Spleen (tissue), 11 donors: ENCODE results near the gene SLC7A8. TPM values are rescaled to one million over a fixed set of nuclear protein-coding genes. Genes with fewer than 3 reads are reported as not detected.

Experiments
- DNase-seq: peaks from one replicate; pipeline ENCODE4 v3.0.0-alpha.2; 2020
- H3K27ac ChIP-seq, 8 donors: fragments of 200-600 bp; sonication (generic) in 7 of 8; 1 replicate in 4 of 8; 2 replicates in 4 of 8; pipeline versions ENCODE4 v1.5.0 to v1.8.0; 2016 to 2021; ENCODE audit warnings: inconsistent platforms in 4 of 8, mild to moderate bottlenecking in 4 of 8, moderate library complexity in 1 of 8
- H3K27me3 ChIP-seq, 7 donors: fragments of 200-600 bp; sonication (generic) in 6 of 7; replicated peaks in 1 of 7; 1 replicate in 4 of 7; 2 replicates in 3 of 7; pipeline versions ENCODE4 v1.5.0 to v1.8.0; 2016 to 2021; ENCODE audit warnings: inconsistent platforms in 3 of 7, mild to moderate bottlenecking in 1 of 7
- H3K36me3 ChIP-seq, 6 donors: fragments of 200-600 bp; sonication (generic) in 5 of 6; 1 replicate in 4 of 6; 2 replicates in 2 of 6; pipeline versions ENCODE4 v1.5.0 to v1.8.0; 2016 to 2021; ENCODE audit warnings: inconsistent platforms in 2 of 6
- H3K4me1 ChIP-seq, 6 donors: fragments of 200-600 bp; sonication (generic) in 5 of 6; 1 replicate in 3 of 6; 2 replicates in 3 of 6; pipeline versions ENCODE4 v1.5.0 to v1.8.0; 2016 to 2021; ENCODE audit warnings: inconsistent platforms in 3 of 6
- H3K4me3 ChIP-seq, 8 donors: fragments of 200-600 bp; sonication (generic) in 7 of 8; 1 replicate in 4 of 8; 2 replicates in 4 of 8; pipeline versions ENCODE4 v1.5.0 to v1.8.0; 2016 to 2021; ENCODE audit warnings: inconsistent platforms in 4 of 8, mild to moderate bottlenecking in 4 of 8, moderate library complexity in 2 of 8
- H3K9me3 ChIP-seq, 8 donors: fragments of 200-600 bp; sonication (generic) in 7 of 8; 1 replicate in 4 of 8; 2 replicates in 4 of 8; pipeline versions ENCODE4 v1.5.0 to v1.8.0; 2016 to 2021; ENCODE audit warnings: inconsistent platforms in 4 of 8
- POLR2A ChIP-seq, 3 donors: fragments of 450-650 bp; IDR thresholded peaks; one replicate each; pipeline ENCODE4 v1.5.1; 2017; ENCODE audit warnings: antibody characterized with exemption in 3 of 3, mild to moderate bottlenecking in 1 of 3
- POLR2AphosphoS5 ChIP-seq, 3 donors: sonication (generic); formaldehyde crosslinking; IDR thresholded peaks; one replicate each; pipeline ENCODE4 v1.5.1; 2017; ENCODE audit warnings: antibody characterized with exemption in 3 of 3
- WGBS, 5 donors: extraction: QIAGEN DNeasy Blood & Tissue Kit in 3 of 5; methylation state at CpG; one replicate each; pipeline versions ENCODE4 v1.1.5 to v1.1.7; 2013 to 2018; 5-methylcytosine and 5-hydroxymethylcytosine counted together
- intact Hi-C: fragments of 100-400 bp; cut with DNase I; formaldehyde crosslinking; loops from one replicate; pipeline ENCODE4 v1.15.0; 2023; ENCODE audit warnings: low total_unique reads
- polyA plus RNA-seq, 3 donors: library from polyadenylated mRNA; stranded (reverse); fragments of 200-250 nt; gene quantifications; one replicate each; pipeline ENCODE4 v1.2.1, GENCODE V29; 2013
- small RNA-seq, 4 donors: library from RNA; depleted of rRNA; stranded (forward); fragments of <200 nt; gene quantifications; one replicate each; pipeline ENCODE3, GENCODE V24; 2016
- total RNA-seq, 7 donors: library from RNA; depleted of rRNA in 3 of 7; stranded (reverse); fragments of >200 nt in 3 of 7; fragmentation: NEBNext Ultra II Directional in 4 of 7; extraction: Animal tissue kit (Norgen Biotek cat#: 25700) in 4 of 7; gene quantifications; one replicate each; pipeline versions ENCODE4 v1.1.0 to v1.2.1, GENCODE V29; 2016 to 2021
- TF ChIP-seq, protein P1 (sequence below), 11 experiments: fragments of 200-600 bp in 7 of 11; fragments of 450-650 bp in 4 of 11; sonication (generic) in 4 of 11; IDR thresholded peaks in 8 of 11; conservative IDR thresholded peaks in 3 of 11; 1 replicate in 7 of 11; 2 replicates in 4 of 11; pipeline versions ENCODE4 v1.4.0 to v1.8.0; 2016 to 2021; ENCODE audit warnings: antibody characterized with exemption in 11 of 11, inconsistent platforms in 4 of 11, mild to moderate bottlenecking in 1 of 11
- donor health status: healthy with polysubstance abuse.
- donor health status: DM: no; HTN: no; CAD: no; lungs with moderate emphysema.
- donor health status: DM: no; HTN: no; CAD: no.
- donor health status: Bipolar disorder and iron deficiency.
- donor health status: healthy.
- donor health status: DM: no; HTN: no; CAD: no.
- donor health status: DM: yes; HTN: yes; CAD: no.

SLC7A8 gene
- total and polyA plus RNA-seq, 10 donors: 3.5 to 106 (median 36.7) TPM

DNA sequence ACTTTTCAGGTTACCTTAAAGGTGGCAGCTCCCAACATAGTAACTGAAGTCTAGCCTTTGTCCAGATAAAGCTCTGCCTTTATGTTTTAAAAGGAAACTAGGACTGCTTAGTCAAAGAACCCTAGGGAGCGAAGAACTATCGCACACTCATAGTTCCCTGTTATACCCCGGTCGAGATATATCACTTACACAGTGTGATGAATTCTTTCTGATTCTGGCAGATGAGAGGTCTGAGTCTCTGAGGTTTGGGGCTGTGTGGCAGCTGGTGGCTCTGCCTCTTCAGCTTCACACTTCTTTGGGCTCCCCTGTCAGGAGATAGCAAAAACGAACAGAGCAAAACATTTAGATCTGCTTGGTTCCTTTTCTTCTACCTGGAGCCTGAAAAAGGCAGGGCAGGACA lies 105.5 kb downstream of the SLC7A8 start:
- H3K27ac ChIP-seq: peak overlapping the region in 5 of 8 donors; percentile 4 to 60 (median 31)
- H3K4me3 ChIP-seq: no peak overlapping the region
- intact Hi-C loops: no loop called here
- WGBS, 5 donors: 85 to 93% (median 90%) methylated on average over 5 of the region's 5 CpGs
- no peaks in the 10 kb centered on the region for H3K9me3 ChIP-seq
- no peak for DNase-seq
- H3K27me3 ChIP-seq: no peaks in the 10 kb centered on the region
- peaks cover 0 to 51% (median 19%) of the 10 kb centered on the region in 6 donors for H3K4me1 ChIP-seq
- TF ChIP-seq POLR2AphosphoS5 (IDR thresholded peaks at IDR 0.05) (no peak), POLR2A (IDR thresholded peaks at IDR 0.05) (no peak)
- TF ChIP-seq, protein P1, sequence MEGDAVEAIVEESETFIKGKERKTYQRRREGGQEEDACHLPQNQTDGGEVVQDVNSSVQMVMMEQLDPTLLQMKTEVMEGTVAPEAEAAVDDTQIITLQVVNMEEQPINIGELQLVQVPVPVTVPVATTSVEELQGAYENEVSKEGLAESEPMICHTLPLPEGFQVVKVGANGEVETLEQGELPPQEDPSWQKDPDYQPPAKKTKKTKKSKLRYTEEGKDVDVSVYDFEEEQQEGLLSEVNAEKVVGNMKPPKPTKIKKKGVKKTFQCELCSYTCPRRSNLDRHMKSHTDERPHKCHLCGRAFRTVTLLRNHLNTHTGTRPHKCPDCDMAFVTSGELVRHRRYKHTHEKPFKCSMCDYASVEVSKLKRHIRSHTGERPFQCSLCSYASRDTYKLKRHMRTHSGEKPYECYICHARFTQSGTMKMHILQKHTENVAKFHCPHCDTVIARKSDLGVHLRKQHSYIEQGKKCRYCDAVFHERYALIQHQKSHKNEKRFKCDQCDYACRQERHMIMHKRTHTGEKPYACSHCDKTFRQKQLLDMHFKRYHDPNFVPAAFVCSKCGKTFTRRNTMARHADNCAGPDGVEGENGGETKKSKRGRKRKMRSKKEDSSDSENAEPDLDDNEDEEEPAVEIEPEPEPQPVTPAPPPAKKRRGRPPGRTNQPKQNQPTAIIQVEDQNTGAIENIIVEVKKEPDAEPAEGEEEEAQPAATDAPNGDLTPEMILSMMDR (IDR thresholded peaks at IDR 0.05 in 8 of 11, conservative IDR thresholded peaks at IDR 0.05 in 3 of 11): no peak
- peaks cover 3 to 100% (median 94%) of the 10 kb centered on the region in 6 donors for H3K36me3 ChIP-seq

DNA sequence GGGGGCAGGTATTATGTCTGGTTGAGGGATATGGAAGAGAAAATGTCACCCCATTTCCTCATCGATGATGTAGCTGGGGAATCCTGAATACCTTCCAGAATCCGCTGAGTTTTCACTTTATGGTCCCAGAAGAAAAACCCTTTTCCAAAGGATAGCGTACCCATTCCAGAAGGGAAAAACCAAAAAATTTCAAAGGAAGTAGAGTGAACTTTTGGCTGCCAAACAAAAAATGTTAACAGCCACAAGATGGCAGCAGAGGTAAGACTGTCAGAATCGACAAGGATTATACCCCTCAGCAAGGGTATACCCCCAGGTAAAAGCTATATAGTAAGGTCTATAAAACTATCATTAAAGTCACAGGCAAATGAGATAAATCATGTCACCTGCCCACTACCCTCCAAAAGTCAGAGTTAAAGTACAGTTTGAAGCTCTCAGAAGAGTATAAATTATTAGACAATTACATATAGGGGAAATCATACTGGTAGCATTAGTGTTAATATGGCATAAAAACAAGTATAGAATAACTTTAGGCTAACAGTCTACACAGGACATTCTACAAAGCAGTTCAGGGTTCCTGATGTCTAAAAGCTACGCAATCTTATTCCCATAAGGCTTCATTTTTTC lies 106.6 kb downstream of the SLC7A8 start:
- intact Hi-C loops: no loop called here
- TF ChIP-seq, protein P1 (IDR thresholded peaks at IDR 0.05 in 8 of 11, conservative IDR thresholded peaks at IDR 0.05 in 3 of 11): peak in 9 of 11 experiments; percentile 8 to 67 (median 54)
- no peak for TF ChIP-seq POLR2AphosphoS5 (IDR thresholded peaks at IDR 0.05)
- Histone ChIP-seq H3K4me3 (no peak overlapping the region), H3K27me3 (no peaks in the 10 kb centered on the region), H3K27ac (peak overlapping the region in 1 of 8 donors; percentile 18), H3K9me3 (no peaks in the 10 kb centered on the region), H3K36me3 (peaks cover 3 to 100% (median 93%) of the 10 kb centered on the region in 6 donors), H3K4me1 (peaks cover 3 to 61% (median 24%) of the 10 kb centered on the region in 6 donors)
- no peak for DNase-seq
- 65 to 71% (median 69%) methylated on average over 5 of the region's 5 CpGs for WGBS, 5 donors

Small RNA genes within 50 kb of the gene (small RNA-seq; reads per million reads assigned to genes)
- gene AL049829.1 (0 reads per million in 4 donors), gene RNU6-1138P (0 reads per million in 4 donors)

Other genes starting within 250 kb of the SLC7A8 start
- 10 to 100 TPM; 37.7 to 83.5 (median 50.6) TPM for gene HAUS4, start 226.6 kb downstream of the SLC7A8 start, total RNA-seq
- gene HAUS4, start 226.6 kb downstream of the SLC7A8 start, polyA plus RNA-seq: 10 to 100 TPM; 21.1 to 44.3 (median 31.5) TPM
- gene AJUBA, start 201.1 kb downstream of the SLC7A8 start, total RNA-seq: 10 to 100 TPM in 1 of 7 donors, 1 to 10 TPM in 6; 1.4 to 11.0 (median 5.3) TPM
- 1 to 10 TPM in 1 of 3 donors, under 1 TPM in 2; 0.63 to 2.1 (median 0.68) TPM for gene AJUBA, start 201.1 kb downstream of the SLC7A8 start, polyA plus RNA-seq
- gene C14orf93, start 173.5 kb downstream of the SLC7A8 start, total RNA-seq: 10 to 100 TPM in 6 of 7 donors, 1 to 10 TPM in 1; 7.3 to 27.0 (median 11.3) TPM
- gene C14orf93, start 173.5 kb downstream of the SLC7A8 start, polyA plus RNA-seq: 1 to 10 TPM; 7.5 to 8.8 (median 8.0) TPM
- 10 to 100 TPM; 43.1 to 72.3 (median 55.1) TPM for gene PSMB5, start 148.8 kb downstream of the SLC7A8 start, total RNA-seq
- gene PSMB5, start 148.8 kb downstream of the SLC7A8 start, polyA plus RNA-seq: 10 to 100 TPM; 36.5 to 80.1 (median 60.9) TPM
- gene PSMB11, start 141.4 kb downstream of the SLC7A8 start, total RNA-seq: not detected
- under 1 TPM in 1 of 3 donors, not detected in 2; 0.03 TPM for gene PSMB11, start 141.4 kb downstream of the SLC7A8 start, polyA plus RNA-seq
- 1 to 10 TPM; 2.6 to 9.4 (median 6.5) TPM for gene CDH24, start 126.1 kb downstream of the SLC7A8 start, total RNA-seq
- 1 to 10 TPM; 1.3 to 6.3 (median 3.1) TPM for gene CDH24, start 126.1 kb downstream of the SLC7A8 start, polyA plus RNA-seq
- gene ACIN1, start 88.5 kb downstream of the SLC7A8 start, total RNA-seq: 100 to 1,000 TPM; 148 to 228 (median 211) TPM
- gene ACIN1, start 88.5 kb downstream of the SLC7A8 start, polyA plus RNA-seq: 100 to 1,000 TPM in 2 of 3 donors, 10 to 100 TPM in 1; 59.2 to 126 (median 119) TPM
- 10 to 100 TPM; 34.3 to 43.2 (median 37.8) TPM for gene C14orf119, start 88.2 kb downstream of the SLC7A8 start, total RNA-seq
- 10 to 100 TPM; 28.0 to 47.0 (median 40.2) TPM for gene C14orf119, start 88.2 kb downstream of the SLC7A8 start, polyA plus RNA-seq
- gene CIROP, start 78.7 kb downstream of the SLC7A8 start, total RNA-seq: not detected
- gene CIROP, start 78.7 kb downstream of the SLC7A8 start, polyA plus RNA-seq: not detected
- 1 to 10 TPM in 4 of 7 donors, under 1 TPM in 3; 0.64 to 9.6 (median 1.6) TPM for gene CEBPE, start 64.4 kb downstream of the SLC7A8 start, total RNA-seq
- gene CEBPE, start 64.4 kb downstream of the SLC7A8 start, polyA plus RNA-seq: 1 to 10 TPM; 1.2 to 3.5 (median 1.3) TPM
- not detected for gene RNF212B, start 54.3 kb upstream of the SLC7A8 start, total RNA-seq
- not detected for gene RNF212B, start 54.3 kb upstream of the SLC7A8 start, polyA plus RNA-seq
- 10 to 100 TPM in 2 of 7 donors, 1 to 10 TPM in 5; 7.3 to 13.0 (median 9.1) TPM for gene HOMEZ, start 102.5 kb upstream of the SLC7A8 start, total RNA-seq
- gene HOMEZ, start 102.5 kb upstream of the SLC7A8 start, polyA plus RNA-seq: 1 to 10 TPM; 3.1 to 5.4 (median 5.0) TPM
- gene PPP1R3E, start 119.2 kb upstream of the SLC7A8 start, total RNA-seq: 10 to 100 TPM; 18.6 to 31.7 (median 20.8) TPM
- gene PPP1R3E, start 119.2 kb upstream of the SLC7A8 start, polyA plus RNA-seq: 10 to 100 TPM; 22.1 to 36.7 (median 30.3) TPM
- 10 to 100 TPM; 16.7 to 34.6 (median 24.9) TPM for gene BCL2L2, start 123.2 kb upstream of the SLC7A8 start, total RNA-seq
- 10 to 100 TPM in 1 of 3 donors, 1 to 10 TPM in 2; 5.4 to 19.2 (median 7.5) TPM for gene BCL2L2, start 123.2 kb upstream of the SLC7A8 start, polyA plus RNA-seq
- gene PABPN1, start 137.8 kb upstream of the SLC7A8 start, total RNA-seq: 100 to 1,000 TPM in 4 of 7 donors, 10 to 100 TPM in 3; 52.1 to 152 (median 132) TPM
- gene PABPN1, start 137.8 kb upstream of the SLC7A8 start, polyA plus RNA-seq: 100 to 1,000 TPM; 118 to 146 (median 132) TPM
- 10 to 100 TPM in 2 of 7 donors, 1 to 10 TPM in 5; 7.1 to 13.7 (median 8.3) TPM for gene SLC22A17, start 169.2 kb upstream of the SLC7A8 start, total RNA-seq
- gene SLC22A17, start 169.2 kb upstream of the SLC7A8 start, polyA plus RNA-seq: 1 to 10 TPM; 5.1 to 7.1 (median 6.3) TPM
- gene EFS, start 181.5 kb upstream of the SLC7A8 start, total RNA-seq: 1 to 10 TPM; 2.6 to 6.7 (median 4.4) TPM
- 1 to 10 TPM; 1.8 to 4.3 (median 2.7) TPM for gene EFS, start 181.5 kb upstream of the SLC7A8 start, polyA plus RNA-seq
- not detected for gene IL25, start 189.1 kb upstream of the SLC7A8 start, total RNA-seq
- gene IL25, start 189.1 kb upstream of the SLC7A8 start, polyA plus RNA-seq: not detected
- gene CMTM5, start 193.4 kb upstream of the SLC7A8 start, total RNA-seq: 10 to 100 TPM in 1 of 7 donors, 1 to 10 TPM in 6; 2.1 to 13.0 (median 4.3) TPM
- gene CMTM5, start 193.4 kb upstream of the SLC7A8 start, polyA plus RNA-seq: 1 to 10 TPM; 1.3 to 4.1 (median 2.7) TPM
- gene MYH6, start 224.6 kb upstream of the SLC7A8 start, total RNA-seq: under 1 TPM in 1 of 7 donors, not detected in 6; 0.82 TPM
- under 1 TPM; 0.35 to 0.44 (median 0.37) TPM for gene MYH6, start 224.6 kb upstream of the SLC7A8 start, polyA plus RNA-seq